ENCODE results near the gene GBF1. TPM values are rescaled to one million over a fixed set of nuclear protein-coding genes. Genes with fewer than 3 reads are reported as not detected.

The GBF1 gene
- total and polyA plus RNA-seq, 8 donors = 44.7 to 57.2 (median 46.6) TPM

DNA sequence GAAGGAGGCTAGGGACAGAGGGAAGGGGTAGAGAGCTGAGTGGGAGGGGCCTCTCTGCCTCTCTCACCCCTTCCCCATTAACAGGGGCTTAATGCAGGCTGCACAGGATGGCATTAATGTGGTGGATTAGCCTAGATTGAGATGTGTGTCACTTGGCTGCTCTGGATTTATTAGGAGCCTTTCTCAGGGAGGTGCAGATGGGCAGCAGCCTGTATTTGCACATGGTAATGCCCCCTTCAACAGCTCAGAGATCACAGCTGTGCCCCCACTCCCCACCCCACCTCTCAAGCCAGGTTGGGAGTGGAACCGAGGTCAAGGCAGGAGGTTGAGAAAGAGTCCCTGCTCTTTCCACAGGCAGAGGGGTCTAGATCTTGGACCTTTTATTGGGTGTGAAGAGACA lies 11.3 kb upstream of the GBF1 start:
- TF ChIP-seq, protein P1, sequence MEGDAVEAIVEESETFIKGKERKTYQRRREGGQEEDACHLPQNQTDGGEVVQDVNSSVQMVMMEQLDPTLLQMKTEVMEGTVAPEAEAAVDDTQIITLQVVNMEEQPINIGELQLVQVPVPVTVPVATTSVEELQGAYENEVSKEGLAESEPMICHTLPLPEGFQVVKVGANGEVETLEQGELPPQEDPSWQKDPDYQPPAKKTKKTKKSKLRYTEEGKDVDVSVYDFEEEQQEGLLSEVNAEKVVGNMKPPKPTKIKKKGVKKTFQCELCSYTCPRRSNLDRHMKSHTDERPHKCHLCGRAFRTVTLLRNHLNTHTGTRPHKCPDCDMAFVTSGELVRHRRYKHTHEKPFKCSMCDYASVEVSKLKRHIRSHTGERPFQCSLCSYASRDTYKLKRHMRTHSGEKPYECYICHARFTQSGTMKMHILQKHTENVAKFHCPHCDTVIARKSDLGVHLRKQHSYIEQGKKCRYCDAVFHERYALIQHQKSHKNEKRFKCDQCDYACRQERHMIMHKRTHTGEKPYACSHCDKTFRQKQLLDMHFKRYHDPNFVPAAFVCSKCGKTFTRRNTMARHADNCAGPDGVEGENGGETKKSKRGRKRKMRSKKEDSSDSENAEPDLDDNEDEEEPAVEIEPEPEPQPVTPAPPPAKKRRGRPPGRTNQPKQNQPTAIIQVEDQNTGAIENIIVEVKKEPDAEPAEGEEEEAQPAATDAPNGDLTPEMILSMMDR (IDR thresholded peaks at IDR 0.05) = no peak
- intact Hi-C loops (cut with DNase I) = loop anchor here (5.0 to 10.0 kb wide), 2 partner anchors 118 to 121 kb away; no protein-coding TSS in a partner anchor
- Histone ChIP-seq H3K9me3 (no peaks in the 10 kb centered on the region), H3K4me3 (no peak overlapping the region), H3K4me1 (peaks cover 7 to 23% of the 10 kb centered on the region in 2 donors), H3K27me3 (peaks cover 16 to 84% of the 10 kb centered on the region in 2 donors), H3K36me3 (no peaks in the 10 kb centered on the region), H3K27ac (no peak overlapping the region)
- ATAC-seq = no peak
- no peak for DNase-seq

DNA sequence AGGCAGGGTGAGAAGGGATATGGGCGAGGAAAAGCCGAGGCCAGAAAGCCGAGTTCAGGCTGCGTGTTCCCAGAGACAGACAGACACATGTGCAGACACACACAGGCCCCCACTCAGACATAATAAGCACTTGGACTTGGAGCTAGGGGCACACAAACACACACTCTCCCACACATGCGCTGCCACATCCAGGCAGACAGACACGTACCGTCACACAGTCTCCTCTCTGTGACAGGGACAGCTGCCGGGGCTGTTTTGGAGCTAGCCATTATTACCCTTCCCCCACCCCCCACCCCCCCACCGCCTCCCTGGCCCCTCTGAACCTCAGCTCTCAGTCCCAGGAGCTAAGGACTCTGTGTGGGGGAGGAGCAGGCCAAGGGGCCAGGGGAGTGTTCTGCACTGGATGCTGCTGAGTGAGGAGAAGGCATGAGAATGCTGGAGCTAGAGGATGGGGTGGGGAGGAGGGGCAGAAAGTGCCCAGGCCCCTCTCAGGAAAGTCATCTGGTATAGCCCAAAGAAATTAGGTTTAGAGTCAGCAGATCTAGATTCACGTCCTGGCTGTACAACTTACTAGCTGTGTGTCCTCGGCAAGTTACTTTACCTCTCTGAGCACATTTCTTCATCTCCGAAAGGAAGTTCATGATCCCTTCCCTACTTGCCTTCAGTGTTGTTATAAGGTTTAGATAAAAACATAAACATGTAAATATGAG lies 10.3 kb upstream of the GBF1 start:
- H3K27ac ChIP-seq = no peak overlapping the region
- peaks cover 4 to 21% of the 10 kb centered on the region in 2 donors for H3K4me1 ChIP-seq
- H3K9me3 ChIP-seq = no peaks in the 10 kb centered on the region
- peaks cover 16 to 91% of the 10 kb centered on the region in 2 donors for H3K27me3 ChIP-seq
- H3K36me3 ChIP-seq = no peaks in the 10 kb centered on the region
- TF ChIP-seq, protein P1 (IDR thresholded peaks at IDR 0.05) = no peak
- intact Hi-C loops (cut with DNase I) = loop anchor here (5.0 to 10.0 kb wide), 2 partner anchors 117 to 120 kb away; no protein-coding TSS in a partner anchor
- ATAC-seq (no peak), DNase-seq (no peak)
- H3K4me3 ChIP-seq = no peak overlapping the region

DNA sequence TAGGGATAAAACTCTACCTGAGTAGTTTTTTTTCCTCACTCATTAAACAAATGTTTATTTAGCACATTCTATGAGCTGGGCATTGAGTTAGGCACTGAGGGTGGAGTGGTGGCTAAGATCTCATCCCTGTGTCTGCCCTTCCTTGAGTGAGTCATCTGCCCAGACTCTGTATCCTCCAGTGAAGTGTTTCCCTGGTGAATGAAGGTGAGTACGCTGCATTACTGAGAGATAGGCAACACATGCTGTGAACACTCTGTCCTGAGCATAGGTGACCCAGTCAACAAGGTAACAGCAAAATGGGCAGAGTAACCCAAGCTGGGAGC lies 9.8 kb upstream of the GBF1 start:
- intact Hi-C loops (cut with DNase I) = loop anchor here in 1 of 2 donors (10.0 kb wide), 1 partner anchor 119 kb away; no protein-coding TSS in a partner anchor
- H3K27me3 ChIP-seq = peaks cover 13 to 91% of the 10 kb centered on the region in 2 donors
- H3K9me3 ChIP-seq = no peaks in the 10 kb centered on the region
- no peak for DNase-seq
- ATAC-seq = no peak
- TF ChIP-seq, protein P1 (IDR thresholded peaks at IDR 0.05) = no peak
- peaks cover 0 to 18% of the 10 kb centered on the region in 2 donors for H3K4me1 ChIP-seq
- H3K27ac ChIP-seq = no peak overlapping the region
- no peaks in the 10 kb centered on the region for H3K36me3 ChIP-seq
- H3K4me3 ChIP-seq = no peak overlapping the region

DNA sequence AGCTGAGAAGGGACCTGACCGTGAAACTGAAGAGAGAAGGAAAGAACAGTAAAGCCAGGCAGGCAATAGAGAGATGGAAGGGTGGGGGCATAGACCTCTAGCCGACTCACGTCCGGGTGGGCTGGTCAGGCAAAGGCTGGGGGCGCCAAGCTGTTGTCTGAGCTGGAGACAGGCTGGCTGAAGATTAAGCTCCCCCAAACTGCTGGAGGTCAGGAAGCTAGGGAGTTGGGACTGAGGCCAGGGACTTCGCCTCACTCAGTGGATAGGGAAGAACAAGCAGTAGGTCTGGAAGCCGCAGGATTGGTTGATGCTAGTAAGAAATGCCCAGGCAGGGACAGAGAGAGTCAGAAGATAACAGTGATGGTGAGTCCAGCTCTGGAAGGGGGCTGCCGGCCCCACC lies 9.3 kb upstream of the GBF1 start:
- H3K27me3 ChIP-seq = peaks cover 8 to 91% of the 10 kb centered on the region in 2 donors
- TF ChIP-seq, protein P1 (IDR thresholded peaks at IDR 0.05) = no peak
- H3K36me3 ChIP-seq = no peaks in the 10 kb centered on the region
- no peak for ATAC-seq
- intact Hi-C loops (cut with DNase I) = loop anchor here in 1 of 2 donors (10.0 kb wide), 1 partner anchor 119 kb away; no protein-coding TSS in a partner anchor
- no peaks in the 10 kb centered on the region for H3K9me3 ChIP-seq
- peak in 1 of 4 donors; percentile 41 for DNase-seq
- no peak overlapping the region for H3K4me3 ChIP-seq
- no peak overlapping the region for H3K27ac ChIP-seq
- peaks cover 4 to 18% of the 10 kb centered on the region in 2 donors for H3K4me1 ChIP-seq

- no peaks in the 10 kb centered on the region for H3K9me3 ChIP-seq
- DNase-seq = no peak
- ATAC-seq = no peak
- no peaks in the 10 kb centered on the region for H3K36me3 ChIP-seq
- peaks cover 0 to 89% of the 10 kb centered on the region in 2 donors for H3K27me3 ChIP-seq
- no peak overlapping the region for H3K27ac ChIP-seq
- H3K4me3 ChIP-seq = no peak overlapping the region
- H3K4me1 ChIP-seq = peaks cover 13 to 22% of the 10 kb centered on the region in 2 donors
- TF ChIP-seq, protein P1 (IDR thresholded peaks at IDR 0.05) = no peak
- intact Hi-C loops (cut with DNase I) = loop anchor here in 1 of 2 donors (10.0 kb wide), 1 partner anchor 117 kb away; no protein-coding TSS in a partner anchor
Observed at GRCh38 chr10:102237711-102238252, 7.5 kb upstream of the GBF1 start.

Data from left lung (tissue), 10 donors.